Measurements from ENCODE around the gene WBP2. TPM values are rescaled to one million over a fixed set of nuclear protein-coding genes. Genes with fewer than 3 reads are reported as not detected.

WBP2 gene
- polyA plus RNA-seq, 1 donor from 2014 or later = 21.7 TPM

- Histone ChIP-seq H3K4me2 (ENCODE audit: low read length) (no peak overlapping the region), H4K20me1 (ENCODE audit: insufficient read depth) (no peaks in the 10 kb centered on the region), H3K79me2 (replicated peaks; ENCODE audit: insufficient read depth, low read length) (no peaks in the 10 kb centered on the region), H3K4me3 (ENCODE audit: low read length) (no peak overlapping the region), H3K9ac (ENCODE audit: low read length) (no peak overlapping the region), H3K36me3 (ENCODE audit: insufficient read depth, low read length) (no peaks in the 10 kb centered on the region), H3K9me2 (ENCODE audit: insufficient read depth, low read length) (no peaks in the 10 kb centered on the region), H3F3A (ENCODE audit: insufficient read depth, low read length, poor library complexity, severe bottlenecking) (no peaks in the 10 kb centered on the region), H2AFZ (ENCODE audit: low read depth, low read length) (no peak overlapping the region), H3K9me3 (ENCODE audit: low read length) (no peaks in the 10 kb centered on the region), H3K27ac (ENCODE audit: low read length) (no peak overlapping the region), H3K27me3 (ENCODE audit: insufficient read depth, low read depth, low read length) (peaks cover 3% of the 10 kb centered on the region)
- TF ChIP-seq POLR2AphosphoS5 (IDR thresholded peaks at IDR 0.05) (no peak), TAF1 (IDR thresholded peaks at IDR 0.05; ENCODE audit: low read depth) (no peak), SMC3 (conservative IDR thresholded peaks at IDR 0.05; ENCODE audit: poor library complexity) (no peak), RAD21 (conservative IDR thresholded peaks at IDR 0.05) (no peak), MXI1 (conservative IDR thresholded peaks at IDR 0.05; ENCODE audit: poor library complexity, severe bottlenecking) (no peak), CTCF (IDR thresholded peaks at IDR 0.05; ENCODE audit: poor library complexity, severe bottlenecking) (no peak), REST (IDR thresholded peaks at IDR 0.05; ENCODE audit: borderline replicate concordance) (no peak), EP300 (conservative IDR thresholded peaks at IDR 0.05; ENCODE audit: poor library complexity, severe bottlenecking) (no peak), EZH2 (IDR thresholded peaks at IDR 0.05; ENCODE audit: borderline replicate concordance, insufficient read depth, low read length, poor library complexity, severe bottlenecking) (no peak)
These were observed 30.3 kb upstream of the WBP2 start for GRCh38 chr17:75885431-75885830.

GRCh38 chr17:75881678-75882454 lies 26.7 kb upstream of the WBP2 start:
- no peaks in the 10 kb centered on the region for H3K79me2 ChIP-seq (replicated peaks; ENCODE audit: insufficient read depth, low read length)
- no peak overlapping the region for H3K4me3 ChIP-seq (ENCODE audit: low read length)
- no peak overlapping the region for H3K4me2 ChIP-seq (ENCODE audit: low read length)
- no peaks in the 10 kb centered on the region for H3K9me3 ChIP-seq (ENCODE audit: low read length)
- no peaks in the 10 kb centered on the region for H3K9me2 ChIP-seq (ENCODE audit: insufficient read depth, low read length)
- no peak overlapping the region for H3K27ac ChIP-seq (ENCODE audit: low read length)
- H3F3A ChIP-seq (ENCODE audit: insufficient read depth, low read length, poor library complexity, severe bottlenecking) = no peaks in the 10 kb centered on the region
- no peaks in the 10 kb centered on the region for H3K36me3 ChIP-seq (ENCODE audit: insufficient read depth, low read length)
- H3K9ac ChIP-seq (ENCODE audit: low read length) = no peak overlapping the region
- no peak for TF ChIP-seq TAF1 (IDR thresholded peaks at IDR 0.05; ENCODE audit: low read depth)
- no peak overlapping the region for H2AFZ ChIP-seq (ENCODE audit: low read depth, low read length)
- H3K27me3 ChIP-seq (ENCODE audit: insufficient read depth, low read depth, low read length) = peaks cover 31% of the 10 kb centered on the region
- no peaks in the 10 kb centered on the region for H4K20me1 ChIP-seq (ENCODE audit: insufficient read depth)
